Activated CD4-positive, alpha-beta T cell treated with anti-CD3 and anti-CD28 coated beads, Interleukin-2, amount 50 U/mL, for 16 hours (primary cell): ENCODE measurements around the gene FAM20C.
"Not testable (repeated sequence)": the region's sequence is repeated elsewhere in the genome, so short reads cannot be mapped to it uniquely, and the experiment has no call there.

Source experiments
- DNase-seq: peaks from one replicate; pipeline ENCODE4 v3.0.0-alpha.2; 2020

Gene FAM20C

GRCh38 chr7:193481-194251 is 1.3 kb downstream of the FAM20C start:
- no peak for DNase-seq

DNA sequence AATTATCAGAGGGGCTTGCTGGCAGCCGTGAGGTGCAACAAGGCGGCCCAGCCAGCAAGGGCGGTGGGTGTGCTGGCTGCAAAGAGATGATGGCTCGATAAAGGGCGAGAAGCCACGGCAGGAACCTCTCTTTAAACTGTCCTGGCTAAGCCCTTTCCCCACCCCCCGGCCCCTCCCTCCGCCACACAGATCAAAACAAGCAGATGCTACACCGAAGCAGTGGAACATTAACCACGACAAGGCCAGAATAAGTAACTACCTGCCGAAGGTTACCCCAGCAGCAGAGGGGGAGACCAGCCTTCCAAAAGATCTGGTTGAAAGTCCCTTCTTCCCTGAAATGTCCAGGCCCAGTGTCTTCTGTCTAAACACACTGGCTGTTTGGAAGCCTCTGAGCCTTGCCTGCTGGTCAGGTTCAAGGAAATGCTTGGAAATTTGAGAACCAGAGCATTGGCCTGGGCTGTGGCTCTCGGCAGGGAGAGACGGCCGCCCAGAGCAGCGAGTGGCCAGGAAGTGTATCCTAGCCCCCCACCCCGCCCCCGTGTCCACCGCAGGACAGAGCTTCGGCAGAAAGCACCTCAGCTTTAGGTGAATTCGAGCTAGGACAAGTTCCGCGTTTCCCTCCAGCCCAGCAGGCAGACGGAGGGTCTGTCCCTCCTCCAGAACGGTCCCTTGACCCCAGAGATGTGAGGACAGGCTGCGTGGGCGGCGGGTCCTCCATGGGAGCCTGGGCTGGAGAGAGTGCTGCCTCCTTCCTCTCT is 2.1 kb downstream of the FAM20C start:
- no peak for DNase-seq

GRCh38 chr7:195010-195829 is 2.8 kb downstream of the FAM20C start:
- no peak for DNase-seq

GRCh38 chr7:195830-196128 is 3.4 kb downstream of the FAM20C start:
- DNase-seq = no peak

GRCh38 chr7:196283-196682 is 3.9 kb downstream of the FAM20C start:
- no peak for DNase-seq

GRCh38 chr7:196778-197321 is 4.5 kb downstream of the FAM20C start:
- DNase-seq = no peak

- DNase-seq = no peak
These were observed 5.3 kb downstream of the FAM20C start for GRCh38 chr7:197413-198335.

- no peak for DNase-seq
These were observed 7.3 kb downstream of the FAM20C start for GRCh38 chr7:199483-200249.

GRCh38 chr7:200290-200689 is 7.9 kb downstream of the FAM20C start:
- DNase-seq = no peak

- no peak for DNase-seq
These were observed 8.3 kb downstream of the FAM20C start for GRCh38 chr7:200704-201103.

- no peak for DNase-seq
These were observed 12.0 kb downstream of the FAM20C start for GRCh38 chr7:204326-204725.

GRCh38 chr7:205115-206010 is 13.0 kb downstream of the FAM20C start:
- no peak for DNase-seq

DNA sequence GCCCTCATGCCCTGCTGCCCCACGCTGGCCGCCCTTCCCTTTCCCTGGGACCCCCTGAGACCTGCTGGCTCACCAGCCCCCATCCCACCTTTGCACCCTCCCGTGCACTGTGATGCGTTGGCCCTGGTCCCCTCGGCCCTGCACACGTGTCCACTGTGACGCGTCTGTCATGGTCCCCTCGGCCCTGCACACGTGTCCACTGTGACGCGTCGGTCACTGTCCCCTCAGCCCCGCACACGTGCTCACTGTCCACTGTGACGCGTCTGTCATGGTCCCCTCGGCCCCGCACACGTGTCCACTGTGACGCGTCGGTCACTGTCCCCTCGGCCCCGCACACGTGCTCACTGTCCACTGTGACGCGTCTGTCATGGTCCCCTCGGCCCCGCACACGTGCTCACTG is 14.0 kb downstream of the FAM20C start:
- not testable (repeated sequence) for DNase-seq

GRCh38 chr7:207418-208129 is 15.2 kb downstream of the FAM20C start:
- DNase-seq = no peak

DNA sequence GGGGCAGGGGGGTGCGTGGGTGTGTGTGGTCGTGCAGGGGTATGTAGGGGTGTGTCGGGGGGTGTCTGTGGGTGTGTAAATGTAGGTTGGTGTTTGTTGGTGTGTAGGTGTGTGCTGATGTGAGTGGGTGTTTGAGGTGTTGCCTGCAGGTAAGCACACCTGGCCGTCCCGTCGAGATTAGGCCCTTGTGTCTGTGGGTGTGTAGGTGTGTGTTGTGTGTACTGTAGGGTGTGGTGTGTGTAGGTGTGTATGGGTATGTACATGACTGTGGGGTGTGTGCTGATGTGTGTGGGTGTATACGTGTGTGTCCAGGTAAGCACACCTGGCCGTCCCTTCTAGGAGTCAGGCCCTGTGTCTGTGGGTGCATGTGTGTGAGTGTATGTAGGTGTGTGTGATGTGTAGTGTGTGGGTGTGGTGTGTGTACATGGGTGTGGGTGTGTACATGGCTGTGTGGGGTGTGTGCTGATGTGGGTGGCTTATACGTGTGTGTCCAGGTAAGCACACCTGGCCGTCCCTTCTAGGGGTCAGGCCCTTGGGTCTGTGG is 15.8 kb downstream of the FAM20C start:
- DNase-seq = no peak

- no peak for DNase-seq
These were observed 16.4 kb downstream of the FAM20C start for GRCh38 chr7:208816-209215.

DNA sequence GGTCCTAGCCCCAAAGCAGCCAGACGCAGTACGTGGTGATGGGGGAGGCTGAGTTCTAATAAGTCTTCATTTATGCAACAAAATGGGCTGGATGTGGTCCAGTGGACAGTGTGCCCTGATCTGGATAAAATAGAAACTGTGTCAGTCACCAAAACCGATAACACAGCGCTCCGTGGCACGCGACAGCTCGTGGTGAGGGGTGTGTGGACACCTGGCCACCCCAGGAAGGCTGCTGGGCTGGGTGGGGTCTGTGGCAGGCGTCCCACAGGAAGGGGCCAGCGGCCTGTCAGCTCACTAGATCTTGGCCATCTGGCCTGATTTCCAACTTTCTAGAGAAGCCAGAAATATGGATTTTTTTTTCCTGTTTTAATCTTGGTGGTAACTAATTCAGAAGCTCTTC is 17.0 kb downstream of the FAM20C start:
- DNase-seq = no peak

DNA sequence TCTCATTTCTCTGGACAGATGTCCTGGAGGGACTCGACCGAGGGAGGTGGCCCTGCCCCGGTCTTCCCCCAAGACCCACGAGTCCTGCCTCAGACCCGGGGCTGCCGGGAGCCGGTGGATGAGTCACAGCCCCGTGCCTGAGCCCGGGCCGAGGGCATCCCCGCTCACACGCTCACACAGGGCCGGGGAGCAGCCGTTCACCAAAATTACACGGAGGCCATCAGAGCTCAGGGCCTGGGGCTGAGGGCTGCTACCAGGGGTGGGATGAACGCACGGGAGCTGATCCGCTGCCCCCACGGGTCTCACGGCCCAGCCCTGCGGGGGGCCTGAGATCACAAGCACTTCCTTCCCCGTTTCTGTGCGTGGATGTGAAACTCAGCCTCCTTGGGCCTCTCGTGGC is 17.5 kb downstream of the FAM20C start:
- DNase-seq = no peak

- no peak for DNase-seq
These were observed 18.1 kb downstream of the FAM20C start for GRCh38 chr7:210401-210925.
